ENCODE results near the gene GAPDH.
"Not testable (repeated sequence)": the region's sequence is repeated elsewhere in the genome, so short reads cannot be mapped to it uniquely, and the experiment has no call there.

Gene GAPDH

DNA sequence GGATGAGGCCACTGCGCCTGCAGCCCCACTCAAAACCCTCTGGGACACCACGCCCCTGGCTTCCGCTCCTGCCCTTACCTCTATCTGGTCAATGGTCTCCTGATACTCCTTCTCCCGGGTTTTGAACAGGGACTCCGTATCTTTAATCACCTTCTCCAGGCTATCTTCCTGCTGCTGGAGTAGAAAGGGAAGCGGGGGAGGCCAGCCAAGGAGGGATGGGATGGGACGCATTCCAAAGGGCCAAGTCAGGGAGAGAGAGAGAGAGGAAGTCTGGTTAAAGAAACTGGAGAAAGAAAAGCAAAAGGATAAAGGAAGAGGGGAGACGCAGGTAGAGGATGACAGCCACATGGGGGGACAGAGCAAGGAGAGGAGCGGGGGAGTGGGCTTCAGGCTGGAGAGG lies 13.7 kb downstream of the GAPDH start:
- no peak for DNase-seq

DNA sequence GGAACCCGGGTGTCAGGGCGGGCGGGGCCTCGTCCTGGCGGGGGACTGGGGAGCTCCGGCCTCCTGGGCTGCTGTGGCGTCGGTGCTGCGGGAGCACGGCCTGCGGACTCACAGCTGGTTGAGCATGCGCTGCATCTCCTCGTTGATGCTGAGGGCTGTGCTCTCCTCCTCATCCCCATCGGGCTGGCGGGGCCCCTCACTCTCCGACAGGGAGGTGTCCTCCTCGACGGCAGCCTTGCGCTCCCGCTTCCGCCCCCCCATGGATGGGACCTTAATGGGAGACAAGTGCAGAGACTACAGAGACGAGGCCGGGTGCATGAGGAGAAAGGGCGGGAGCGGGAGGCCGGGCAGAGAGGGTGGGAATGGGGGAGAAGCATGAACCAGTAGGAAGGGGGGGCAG lies 14.2 kb downstream of the GAPDH start:
- DNase-seq, result no peak

DNA sequence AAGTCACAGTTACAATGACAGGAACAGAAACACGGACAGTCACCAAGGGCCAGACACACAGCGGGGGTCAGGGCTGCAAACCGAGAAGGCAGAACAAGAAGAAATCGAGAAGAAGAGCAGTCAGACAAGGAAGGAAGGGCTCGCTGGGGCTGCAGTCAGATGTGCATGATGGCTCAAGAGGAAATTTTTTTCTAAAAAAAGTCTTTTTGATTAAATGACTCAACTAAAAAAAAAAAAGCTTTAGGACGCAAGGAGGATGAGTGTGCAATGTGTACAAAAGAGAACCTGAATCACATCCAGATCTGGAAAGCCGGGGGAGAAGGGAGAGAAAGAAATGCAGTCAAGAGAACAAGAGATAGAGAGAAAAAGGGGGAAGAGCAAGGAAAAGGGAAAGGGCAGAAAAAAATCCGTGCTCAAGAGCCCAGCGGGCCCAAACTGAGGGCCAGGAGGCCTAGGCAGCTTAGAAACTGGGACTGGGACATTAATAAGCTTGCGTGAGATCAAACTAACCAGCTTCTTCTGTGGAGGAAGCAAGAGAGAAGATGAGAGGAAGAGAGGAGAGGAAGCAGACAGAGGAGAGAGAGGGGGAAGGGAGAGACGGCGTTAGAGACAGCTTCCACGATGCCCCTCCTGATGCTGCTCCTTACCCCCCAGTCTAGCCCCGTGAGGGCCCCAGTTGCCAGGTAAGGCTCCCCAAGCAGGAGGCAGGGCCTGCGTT lies 14.8 kb downstream of the GAPDH start:
- no peak for DNase-seq

DNA sequence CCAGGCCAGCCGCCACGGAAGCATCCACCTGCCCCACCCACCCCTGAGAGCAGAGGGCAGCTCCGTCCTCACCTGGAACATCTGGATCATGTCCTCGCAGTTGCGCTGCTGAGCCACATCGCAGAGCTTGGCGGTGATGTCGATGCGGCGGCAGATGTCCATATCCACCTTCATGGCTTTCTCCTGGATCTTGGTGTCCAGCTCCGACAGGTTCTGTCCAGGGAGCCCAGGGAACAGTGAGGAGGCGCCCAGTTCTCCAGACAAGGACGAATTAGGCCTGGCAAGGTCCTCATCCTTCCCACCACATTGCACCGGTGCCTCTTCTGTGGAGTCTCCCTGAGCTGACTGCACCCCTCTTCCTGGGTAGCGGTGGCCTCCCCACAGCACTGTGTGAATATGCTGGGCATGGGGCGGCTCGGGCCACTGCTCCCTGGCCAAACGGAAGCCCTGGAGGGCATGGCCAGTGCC lies 15.4 kb downstream of the GAPDH start:
- DNase-seq, result no peak

DNA sequence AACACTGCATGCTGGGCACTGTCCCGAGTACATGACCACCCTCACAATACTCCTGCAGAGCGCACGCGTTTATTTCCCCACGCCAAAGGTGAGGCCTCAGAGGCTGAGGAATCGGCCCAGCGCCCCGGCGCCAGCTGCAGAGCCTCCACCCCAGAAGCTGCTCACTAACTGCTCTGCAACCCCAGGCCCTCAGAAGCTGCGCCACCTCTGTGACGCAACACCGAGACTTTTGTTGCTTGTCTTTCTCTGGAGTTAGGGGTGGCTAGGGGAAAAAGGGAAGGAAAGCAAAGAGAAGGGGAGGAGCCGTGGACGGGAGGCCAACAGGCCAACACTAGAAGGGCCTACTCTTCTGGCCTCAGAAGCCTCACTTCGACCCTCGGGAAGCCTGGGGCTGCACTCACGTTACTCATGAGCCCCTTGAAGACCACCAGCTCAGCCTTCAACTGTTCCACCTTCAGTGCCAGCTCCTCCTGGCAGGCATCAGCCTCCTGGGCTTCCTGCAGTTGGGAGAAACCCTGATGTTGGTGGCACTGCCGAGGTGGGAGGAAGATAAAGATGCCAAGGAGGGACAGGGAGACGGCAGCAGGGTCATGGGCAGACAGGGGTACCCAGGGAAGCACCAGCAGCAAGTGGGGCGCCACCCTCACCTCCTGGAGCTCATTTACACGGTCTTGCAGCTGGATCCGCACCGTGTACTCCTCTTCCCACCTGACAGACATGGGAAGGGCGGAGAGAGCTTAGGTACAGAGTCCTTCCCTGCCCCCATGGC lies 16.2 kb downstream of the GAPDH start:
- DNase-seq, result no peak

DNA sequence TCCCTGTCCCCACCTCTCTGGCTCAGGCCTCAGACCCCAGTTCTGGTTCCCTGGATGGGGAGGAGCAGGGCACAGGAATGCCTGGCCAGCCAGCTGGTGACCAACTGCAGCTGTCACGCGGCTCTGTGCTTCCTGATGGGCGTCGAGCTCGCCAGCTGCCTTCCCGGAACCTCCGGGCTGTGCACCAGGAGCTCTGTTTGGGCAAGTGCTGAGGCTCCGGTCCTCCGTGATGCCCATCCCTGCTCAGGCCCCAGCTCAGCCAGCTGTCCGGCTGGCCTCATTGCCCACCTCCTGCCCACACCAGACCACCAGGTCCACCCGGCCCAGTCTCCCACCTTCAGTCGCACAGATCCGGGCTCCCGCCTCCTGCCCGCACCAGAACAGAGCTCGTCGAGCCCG lies 16.7 kb downstream of the GAPDH start:
- no peak for DNase-seq

DNA sequence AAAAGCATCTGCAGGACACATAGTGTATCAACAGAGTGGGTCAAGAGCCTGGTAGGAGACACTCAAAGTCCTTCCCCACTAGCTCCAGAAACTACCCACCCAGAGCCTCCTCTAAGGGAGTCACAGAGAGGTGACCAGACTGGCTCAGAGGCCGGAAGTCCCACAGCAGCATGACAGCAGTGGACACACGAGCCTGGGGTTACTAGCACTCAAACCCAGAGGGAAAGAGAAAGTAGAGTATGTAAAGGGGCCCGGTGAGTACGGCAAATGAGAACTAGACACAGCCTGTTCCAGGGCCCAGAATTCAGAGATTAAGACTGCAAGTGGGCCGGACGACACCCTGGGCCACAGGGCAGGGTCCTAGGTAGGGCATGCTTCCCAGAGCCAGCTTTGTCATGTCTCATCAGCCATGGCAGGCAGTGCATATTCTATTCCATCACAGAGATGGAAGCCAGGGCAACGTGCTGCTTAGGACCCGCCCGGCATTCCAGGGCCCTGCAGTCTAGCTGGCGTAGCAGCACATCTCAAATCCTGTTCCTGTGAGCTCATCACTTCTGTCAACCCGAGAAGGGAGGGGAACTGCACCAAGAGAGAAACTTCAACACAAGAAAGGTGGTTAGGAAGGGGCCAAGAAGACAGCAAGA lies 17.3 kb downstream of the GAPDH start:
- no peak for DNase-seq

DNA sequence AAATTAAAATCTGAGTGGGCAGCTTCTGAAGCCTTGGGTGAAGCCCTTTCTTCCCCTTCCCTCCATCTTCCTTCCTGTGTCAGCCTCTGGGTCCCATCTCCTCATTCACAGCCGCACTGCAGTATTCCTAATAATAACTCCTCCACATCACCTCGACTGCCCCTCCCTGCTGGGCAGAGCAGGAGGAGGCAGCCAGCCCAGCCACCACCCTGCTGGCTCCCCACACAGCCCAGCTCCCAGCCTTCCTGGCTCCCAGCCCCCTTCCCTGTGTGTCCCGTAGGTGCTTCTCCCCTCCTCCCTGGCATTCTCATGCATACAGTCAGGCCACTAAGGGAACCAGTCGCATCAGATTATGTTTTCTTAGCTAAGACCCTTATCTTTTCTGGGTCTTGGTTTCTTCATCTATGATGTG lies 17.8 kb downstream of the GAPDH start:
- DNase-seq, result no peak

DNA sequence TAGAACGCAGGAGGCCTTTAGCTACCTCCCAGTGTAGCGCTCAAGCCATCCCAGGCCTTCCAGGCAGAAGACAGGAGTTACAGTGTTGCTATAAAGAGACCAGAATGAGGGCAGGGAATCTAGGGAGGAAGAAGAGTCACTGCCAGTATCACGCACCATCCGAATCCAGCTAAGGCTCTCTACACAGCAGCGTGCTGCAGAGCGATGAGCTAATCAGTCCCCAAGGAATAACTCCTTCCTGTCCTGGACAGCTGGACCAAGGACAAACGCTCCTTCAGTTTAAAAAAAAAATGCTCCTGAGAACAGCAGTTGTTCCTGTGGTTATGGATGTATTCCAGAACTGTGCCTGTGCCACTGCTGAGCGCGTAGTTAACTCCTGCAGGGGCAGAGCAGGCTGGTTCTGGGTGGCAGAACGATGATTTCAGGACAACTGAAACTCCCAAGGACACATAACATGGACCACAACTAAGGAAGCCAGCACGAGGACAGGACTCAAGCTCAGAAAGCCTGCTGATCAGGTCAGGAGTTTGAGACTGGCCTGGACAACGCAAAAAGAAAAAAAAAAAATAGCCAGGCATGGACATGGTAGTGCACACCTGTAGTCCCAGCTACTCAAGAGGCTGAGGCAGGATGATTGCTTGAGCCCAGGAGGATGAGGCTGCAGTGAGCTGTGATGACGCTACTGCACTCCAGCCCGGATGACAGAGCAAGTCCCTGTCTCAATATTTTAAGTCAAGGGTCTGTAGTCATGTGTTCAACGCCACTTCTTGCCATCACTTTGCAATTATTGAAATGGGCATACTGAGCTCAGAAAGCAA lies 18.9 kb downstream of the GAPDH start:
- DNase-seq, result no peak

DNA sequence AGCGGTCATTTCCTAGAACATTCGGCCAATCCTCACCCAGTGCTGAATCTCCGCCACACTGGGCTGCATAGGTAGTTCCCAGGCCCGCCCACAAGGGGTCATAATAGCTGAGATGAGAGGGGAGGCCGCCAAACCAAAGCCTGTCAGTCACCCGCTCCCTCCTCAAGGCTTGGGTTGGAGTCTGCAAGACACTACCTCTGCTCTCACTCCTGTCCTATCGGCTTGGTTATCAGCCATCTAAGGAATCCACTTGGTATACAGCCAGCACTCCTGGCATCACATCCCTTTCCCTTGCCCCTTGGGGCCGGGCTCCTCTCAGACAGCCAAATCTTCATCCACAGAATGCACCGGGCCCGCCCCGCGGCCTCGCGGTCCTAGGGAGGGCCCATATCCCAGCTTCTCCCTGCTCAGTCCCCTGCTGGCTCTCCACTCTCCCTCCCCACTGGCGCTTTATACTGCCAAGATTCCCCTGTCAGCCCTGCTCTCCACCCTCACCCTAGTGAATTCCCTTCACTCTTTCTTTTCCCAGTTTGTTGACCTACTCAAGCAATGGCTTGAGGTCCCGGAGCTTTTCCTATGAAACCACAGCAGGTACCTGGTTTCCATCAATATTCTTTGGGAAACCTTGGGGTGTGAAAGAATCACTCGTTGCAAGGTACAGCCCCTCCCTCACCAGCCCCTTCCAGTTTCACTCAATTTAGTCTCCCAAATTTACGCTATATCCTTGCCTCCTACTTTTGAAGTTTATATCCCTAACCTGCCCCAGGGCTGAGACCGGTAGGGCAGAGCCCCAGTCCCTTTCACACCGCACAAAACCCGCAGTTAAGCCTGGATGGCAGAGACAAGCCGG lies 20.1 kb downstream of the GAPDH start:
- no peak for DNase-seq

DNA sequence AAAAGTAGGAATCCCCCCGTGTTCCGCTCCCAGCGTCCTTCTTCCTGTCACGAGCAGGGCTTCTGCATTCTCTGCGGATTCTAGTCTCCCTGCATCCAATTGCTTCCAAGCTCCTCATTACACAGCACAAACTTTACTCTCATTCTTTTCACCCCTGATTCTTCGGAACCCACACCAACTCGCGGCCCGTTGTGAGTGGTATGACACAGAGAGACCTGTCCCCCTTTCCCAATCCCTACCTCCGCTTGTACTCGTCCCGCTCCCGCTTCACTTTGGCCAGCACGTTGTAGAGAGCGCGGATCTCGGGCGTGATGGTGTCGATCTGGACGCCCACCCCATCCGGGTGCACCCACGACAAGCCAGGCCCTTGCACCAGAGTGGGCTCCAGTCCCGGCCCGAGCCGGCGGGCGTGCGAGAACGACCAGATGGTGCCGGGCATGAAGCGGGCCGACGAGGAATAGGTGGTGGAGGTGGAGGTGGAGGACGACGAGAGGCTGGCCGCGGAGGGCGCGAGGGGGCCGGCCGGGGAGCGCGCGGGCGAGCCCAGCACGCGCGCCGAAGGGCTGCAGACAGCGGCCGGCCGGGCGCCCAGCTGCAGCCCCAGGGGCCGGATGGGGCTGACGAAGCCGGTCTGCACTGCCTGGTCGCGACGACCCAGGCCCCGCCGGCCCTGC lies 20.8 kb downstream of the GAPDH start:
- no peak for DNase-seq

DNA sequence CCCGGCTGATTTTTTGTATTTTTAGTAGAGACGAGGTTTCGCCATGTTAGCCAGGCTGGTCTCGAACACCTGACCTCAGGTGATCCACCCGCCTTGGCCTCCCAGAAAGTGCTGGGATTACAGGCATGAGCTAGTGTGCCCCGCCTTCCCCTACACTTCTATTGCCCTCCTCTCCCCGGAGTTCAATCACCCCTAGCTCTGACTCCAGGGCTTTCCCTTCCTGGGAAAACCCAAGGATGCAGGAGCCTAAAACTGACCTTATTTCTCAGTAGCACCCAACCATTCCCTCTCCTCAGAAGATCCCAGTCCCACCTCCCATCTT lies 22.1 kb downstream of the GAPDH start:
- not testable (repeated sequence) for DNase-seq

DNA sequence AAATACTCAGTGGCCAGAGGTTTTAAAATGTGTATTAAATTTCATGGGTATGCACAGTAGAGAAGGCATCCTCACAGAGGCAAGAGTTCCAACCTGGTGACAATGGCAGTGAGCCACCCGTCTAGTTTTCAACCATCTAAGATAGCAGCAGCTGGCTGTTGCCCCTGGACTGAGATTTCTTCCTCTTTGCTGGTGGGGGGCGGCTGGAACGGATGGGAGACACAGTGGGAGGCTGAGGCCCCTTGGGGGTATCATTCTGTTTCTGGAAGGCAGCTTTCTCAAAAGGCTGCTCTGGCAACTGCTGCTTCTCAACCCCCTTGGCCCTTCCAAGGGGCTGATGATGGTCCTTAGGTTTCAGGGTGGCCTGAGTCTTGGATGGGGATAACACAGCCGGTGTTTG lies 22.5 kb downstream of the GAPDH start:
- no peak for DNase-seq

DNA sequence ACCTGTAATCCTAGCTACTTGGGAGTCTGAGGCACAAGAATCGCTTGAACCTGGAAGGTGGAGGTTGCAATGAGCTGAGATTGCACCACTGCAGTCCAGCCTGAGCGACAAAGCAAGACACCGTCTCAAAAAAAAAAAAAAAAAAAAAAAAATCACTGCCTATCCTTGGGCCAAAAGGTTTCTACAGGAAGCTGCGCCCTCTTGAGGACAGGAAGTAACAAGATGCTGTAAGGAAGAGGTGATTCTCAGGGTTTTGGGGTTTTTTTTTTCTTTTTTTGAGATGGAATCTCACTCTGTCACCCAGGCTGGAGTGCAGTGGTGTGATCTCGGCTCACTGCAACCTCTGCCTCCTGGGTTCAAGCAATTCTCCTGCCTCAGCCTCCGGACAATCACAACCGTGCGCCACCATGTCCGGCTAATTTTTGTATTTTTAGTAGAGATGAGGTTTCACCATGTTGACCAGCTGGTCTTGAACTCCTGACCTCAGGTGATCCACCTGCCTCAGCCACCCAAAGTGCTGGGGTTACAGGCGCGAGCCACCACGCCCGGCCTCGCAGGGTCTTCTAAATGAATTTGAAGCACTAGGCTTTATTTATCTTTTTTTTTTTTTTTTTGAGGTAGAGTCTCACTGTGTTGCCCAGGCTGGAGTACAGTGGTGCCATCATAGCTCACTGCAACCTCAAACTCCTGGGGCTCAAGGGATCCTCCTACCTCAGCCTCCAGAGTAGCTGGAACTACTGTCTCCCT lies 23.9 kb downstream of the GAPDH start:
- not testable (repeated sequence) for DNase-seq

DNA sequence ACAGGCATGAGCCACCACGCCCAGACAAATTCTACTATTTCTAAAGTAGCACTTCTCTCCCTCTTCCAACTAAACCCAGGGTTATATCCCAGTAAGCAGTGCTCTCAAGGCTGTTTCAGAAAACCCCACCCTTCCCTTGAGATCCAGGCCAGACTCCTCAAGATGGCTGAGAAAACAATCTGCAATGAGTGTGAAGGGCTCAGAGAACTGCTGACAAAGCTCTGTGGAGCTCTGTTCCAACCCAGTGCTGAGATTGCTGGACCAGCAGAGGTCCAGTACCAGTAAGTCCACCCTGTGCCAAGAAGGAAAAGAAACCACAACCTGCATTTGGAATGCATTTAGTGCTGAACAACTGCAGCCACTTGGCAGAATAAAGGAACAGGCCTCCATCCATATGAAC lies 25.2 kb downstream of the GAPDH start:
- no peak for DNase-seq

DNA sequence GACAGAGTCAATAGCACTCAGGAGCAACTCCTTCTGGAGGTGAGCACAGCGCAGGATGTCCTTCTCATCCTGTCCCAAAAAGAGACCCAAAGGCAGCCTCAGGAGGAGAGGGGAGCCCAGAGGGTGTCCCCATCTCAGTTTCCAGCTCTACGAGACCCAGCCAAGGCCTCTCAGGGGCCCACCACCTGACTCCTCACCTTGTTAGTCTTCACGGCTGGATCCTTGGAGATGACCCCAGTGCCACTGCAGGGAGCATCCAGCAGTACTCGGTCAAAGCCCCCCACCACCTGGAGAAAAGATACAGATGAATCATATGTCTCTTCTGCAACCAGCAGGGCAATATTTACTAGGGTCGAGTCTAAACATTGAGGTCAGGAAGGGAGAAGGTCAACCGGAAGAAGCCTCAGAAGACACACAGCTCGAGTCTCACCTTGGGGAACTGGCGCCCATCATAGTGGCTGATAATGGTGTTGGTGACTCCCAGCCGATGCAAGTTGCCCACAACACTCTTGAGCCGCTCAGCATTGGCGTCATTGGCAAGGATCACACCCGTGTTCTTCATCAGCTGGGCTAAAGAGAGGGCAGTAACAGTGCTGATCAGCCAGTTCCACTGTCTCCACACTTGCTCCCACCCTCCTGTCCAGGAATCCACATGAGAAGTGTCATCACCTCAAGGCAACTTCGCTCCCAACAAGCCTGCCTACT lies 26.3 kb downstream of the GAPDH start:
- no peak for DNase-seq

DNA sequence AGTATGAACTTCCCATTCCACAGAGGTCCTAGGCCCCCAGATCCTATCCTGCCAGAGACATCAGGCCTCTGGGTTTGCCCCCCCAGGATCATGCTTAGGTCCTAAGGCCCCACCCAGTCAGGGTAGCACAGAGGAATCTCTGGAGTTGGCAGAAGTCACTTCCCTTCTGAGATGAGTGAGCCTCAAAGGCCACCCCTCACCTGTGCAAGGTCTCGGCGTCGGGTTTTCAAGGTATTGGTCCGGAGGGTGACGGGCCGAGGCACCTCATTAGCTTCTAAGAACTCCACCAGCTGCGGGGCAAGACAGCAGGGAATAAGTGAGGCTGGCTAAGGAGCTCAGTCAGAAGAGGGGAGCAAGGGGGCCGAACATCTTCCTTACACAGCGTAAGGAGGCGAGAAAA lies 28.6 kb downstream of the GAPDH start:
- no peak for DNase-seq

DNA sequence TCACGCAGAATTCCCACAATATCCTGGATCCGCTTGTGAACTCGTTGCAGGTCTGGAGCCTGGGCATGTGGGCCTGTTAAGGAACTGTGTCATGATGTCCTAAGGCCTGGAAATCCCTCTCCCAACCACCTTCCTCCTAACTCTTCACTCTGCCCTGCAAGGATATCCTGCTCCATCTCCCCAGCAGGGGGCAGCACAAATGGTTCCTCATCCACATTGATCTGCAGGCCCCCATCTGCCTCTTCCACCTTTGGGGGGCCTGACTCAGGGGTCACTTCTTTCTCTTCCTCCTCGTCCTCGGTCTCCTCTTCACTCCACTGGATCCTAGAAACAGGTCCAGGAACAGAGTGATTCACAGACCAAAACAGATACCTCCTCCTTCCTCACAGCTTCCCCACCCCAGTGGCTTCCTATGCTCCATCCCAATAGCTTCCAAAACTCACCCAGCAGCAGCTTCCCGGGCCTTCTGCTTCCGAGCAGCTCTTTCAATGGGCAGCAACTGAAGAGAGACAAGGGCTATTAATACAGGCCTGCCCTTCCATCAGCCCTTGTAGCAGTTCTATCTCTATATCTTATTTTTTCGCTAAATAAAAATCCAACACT lies 29.2 kb downstream of the GAPDH start:
- peak; percentile 8 for DNase-seq

DNA sequence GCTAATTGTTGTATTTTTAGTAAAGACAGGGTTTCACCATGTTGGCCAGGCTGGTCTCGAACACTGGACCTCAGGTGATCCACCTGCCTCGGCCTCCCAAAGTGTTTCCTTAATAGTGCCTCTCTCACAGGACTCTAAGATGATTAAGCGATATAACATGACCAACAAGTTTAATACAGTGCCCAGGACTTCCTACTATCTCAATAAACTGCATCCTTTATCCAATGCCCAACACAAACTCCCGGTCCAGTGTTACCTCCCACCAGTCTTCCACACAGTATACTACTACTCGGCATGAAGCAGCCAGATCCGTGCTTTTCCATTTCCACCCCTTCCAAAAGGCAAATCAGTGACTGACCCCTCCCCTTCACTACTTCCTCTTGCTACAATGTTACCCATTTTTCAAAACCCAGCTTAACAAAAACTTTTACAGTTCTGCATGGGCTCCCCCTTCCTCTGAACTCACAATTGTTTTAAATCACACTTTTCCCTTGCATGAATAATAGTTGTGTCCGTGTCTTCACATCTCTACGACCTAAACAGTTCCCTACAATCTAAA lies 32.9 kb downstream of the GAPDH start:
- DNase-seq, result no peak

DNA sequence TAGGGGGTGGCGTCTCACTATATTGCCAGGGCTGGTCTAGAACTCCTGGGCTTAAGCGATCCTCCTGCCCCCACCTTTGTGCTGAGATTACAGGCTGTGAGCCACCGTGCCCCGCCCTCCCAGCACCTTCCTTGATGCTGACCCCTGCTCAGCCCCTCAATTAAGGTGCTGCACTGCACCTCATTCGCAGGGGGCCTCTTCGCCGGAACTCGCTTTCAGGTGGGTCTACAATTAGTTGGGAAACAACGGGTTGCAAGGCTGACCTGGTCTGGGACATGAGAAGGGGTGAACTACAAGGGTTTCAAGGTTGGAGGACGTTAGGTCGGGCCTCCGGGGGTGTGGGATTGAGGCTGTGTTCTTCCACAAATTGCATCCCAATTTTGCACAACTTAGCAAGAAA lies 35.0 kb downstream of the GAPDH start:
- no peak for DNase-seq
